Uterus (tissue), 4 donors: ENCODE results near the gene TIGAR. TPM values are rescaled to one million over a fixed set of nuclear protein-coding genes. Genes with fewer than 3 reads are reported as not detected.

Experiments
- DNase-seq, 2 donors: peaks; one replicate each; pipeline ENCODE4 v3.0.0-alpha.2; 2019 to 2020
- H3K27ac ChIP-seq, 2 donors: fragments of 200-600 bp; sonication (generic); 1 replicate in 1 of 2; 2 replicates in 1 of 2; pipeline ENCODE4 v1.5.1; 2016 to 2018
- H3K27me3 ChIP-seq, 2 donors: fragments of 200-600 bp; sonication (generic); one replicate each; pipeline ENCODE4 v1.5.1; 2018 to 2019; ENCODE audit warnings: control low read depth in 1 of 2
- H3K36me3 ChIP-seq, 2 donors: fragments of 200-600 bp; sonication (generic); one replicate each; pipeline ENCODE4 v1.5.1; 2019; ENCODE audit warnings: control low read depth in 1 of 2
- H3K4me1 ChIP-seq, 2 donors: fragments of 200-600 bp; sonication (generic); one replicate each; pipeline ENCODE4 v1.5.1; 2018 to 2019; ENCODE audit warnings: control low read depth in 1 of 2
- H3K4me3 ChIP-seq, 2 donors: fragments of 200-600 bp; sonication (generic); 1 replicate in 1 of 2; 2 replicates in 1 of 2; pipeline ENCODE4 v1.5.1; 2018 to 2019; ENCODE audit warnings: mild to moderate bottlenecking in 1 of 2
- H3K9me3 ChIP-seq, 2 donors: fragments of 200-600 bp; sonication (generic); one replicate each; pipeline ENCODE4 v1.5.1; 2019; ENCODE audit warnings: control low read depth in 1 of 2
- CTCF ChIP-seq, 4 experiments: fragments of 200-600 bp in 2 of 4; fragments of 450-650 bp in 2 of 4; sonication (generic) in 2 of 4; IDR thresholded peaks; one replicate each; pipeline ENCODE4 v1.5.1; 2016 to 2019; ENCODE audit warnings: antibody characterized with exemption in 4 of 4, mild to moderate bottlenecking in 2 of 4, moderate library complexity in 1 of 4
- POLR2A ChIP-seq, 2 donors: fragments of 450-650 bp; IDR thresholded peaks; one replicate each; pipeline ENCODE4 v1.6.1; 2016; ENCODE audit warnings: antibody characterized with exemption in 2 of 2, mild to moderate bottlenecking in 1 of 2, moderate library complexity in 1 of 2
- intact Hi-C: fragments of 100-400 bp; cut with DNase I; formaldehyde crosslinking; loops from one replicate; pipeline ENCODE4 v1.15.1; 2023; ENCODE audit warnings: low total_unique reads
- total RNA-seq, 4 donors: library from RNA; depleted of rRNA in 3 of 4; stranded (reverse); fragments of >200 nt in 3 of 4; gene quantifications; one replicate each; pipeline versions ENCODE4 v1.1.0 to v1.2.4, GENCODE V29; 2014 to 2023
- donor health status: DM: yes; HTN: yes; CAD: no.

TIGAR gene
- total RNA-seq, 4 donors from 2014 or later = 0.26 to 10.6 (median 2.3) TPM

- DNase-seq = peak; percentile 91 to 94
- Histone ChIP-seq H3K36me3 (no peaks in the 10 kb centered on the region), H3K27ac (peak within 1 kb of the TSS; percentile 88 to 99), H3K9me3 (no peaks in the 10 kb centered on the region), H3K4me3 (peak within 1 kb of the TSS; percentile 47 to 91), H3K4me1 (peaks cover 8 to 20% of the 10 kb centered on the region in 2 donors), H3K27me3 (no peaks in the 10 kb centered on the region)
- intact Hi-C loops = loop anchor here (10.0 kb wide), 1 partner anchor 239 kb away; no protein-coding TSS in a partner anchor
- TF ChIP-seq POLR2A (IDR thresholded peaks at IDR 0.05) (peak; percentile 97 to 99), CTCF (IDR thresholded peaks at IDR 0.05) (peak in 1 of 4 experiments; percentile 3)
These were observed 47.2 kb upstream of the TIGAR start, which contains the start of gene CCND2 for GRCh38 chr12:4273652-4274395. Gene CCND2 (plus strand): TSS chr12:4273762. CDS start chr12:4274041, 279 bp downstream.

GRCh38 chr12:4274396-4275015, 46.5 kb upstream of the TIGAR start:
- Histone ChIP-seq H3K4me3 (peak overlapping the region; percentile 47 to 91), H3K4me1 (peaks cover 11 to 21% of the 10 kb centered on the region in 2 donors), H3K9me3 (no peaks in the 10 kb centered on the region), H3K27ac (peak overlapping the region; percentile 88 to 99), H3K27me3 (no peaks in the 10 kb centered on the region), H3K36me3 (no peaks in the 10 kb centered on the region)
- intact Hi-C loops = loop anchor here (10.0 kb wide), 1 partner anchor 240 kb away; no protein-coding TSS in a partner anchor
- no peak for TF ChIP-seq CTCF (IDR thresholded peaks at IDR 0.05)
- TF ChIP-seq POLR2A (IDR thresholded peaks at IDR 0.05) = no peak
- DNase-seq = peak in 1 of 2 donors; percentile 43

- DNase-seq = peak; percentile 36 to 41
These were observed 45.8 kb upstream of the TIGAR start for GRCh38 chr12:4275016-4275869.

GRCh38 chr12:4275870-4276301, 45.1 kb upstream of the TIGAR start:
- TF ChIP-seq POLR2A (IDR thresholded peaks at IDR 0.05) (no peak), CTCF (IDR thresholded peaks at IDR 0.05) (no peak)
- intact Hi-C loops = loop anchor here (10.0 kb wide), 1 partner anchor 241 kb away; no protein-coding TSS in a partner anchor
- peak; percentile 65 to 66 for DNase-seq

More at GRCh38 chr12:4275016-4275869, 45.8 kb upstream of the TIGAR start:
- peaks cover 18 to 21% of the 10 kb centered on the region in 2 donors for H3K4me1 ChIP-seq
- intact Hi-C loops = loop anchor here (10.0 kb wide), 1 partner anchor 240 kb away; no protein-coding TSS in a partner anchor
- no peaks in the 10 kb centered on the region for H3K9me3 ChIP-seq
- peak overlapping the region; percentile 47 to 91 for H3K4me3 ChIP-seq
- H3K27ac ChIP-seq = peak overlapping the region; percentile 88 to 99
- H3K36me3 ChIP-seq = no peaks in the 10 kb centered on the region
- TF ChIP-seq CTCF (IDR thresholded peaks at IDR 0.05) (no peak), POLR2A (IDR thresholded peaks at IDR 0.05) (peak in 1 of 2 donors; percentile 8)
- no peaks in the 10 kb centered on the region for H3K27me3 ChIP-seq

More at GRCh38 chr12:4275870-4276301, 45.1 kb upstream of the TIGAR start:
- peak overlapping the region; percentile 88 to 99 for H3K27ac ChIP-seq
- H3K36me3 ChIP-seq = no peaks in the 10 kb centered on the region
- H3K4me1 ChIP-seq = peaks cover 21 to 24% of the 10 kb centered on the region in 2 donors
- no peaks in the 10 kb centered on the region for H3K9me3 ChIP-seq
- H3K27me3 ChIP-seq = no peaks in the 10 kb centered on the region
- peak overlapping the region; percentile 47 to 91 for H3K4me3 ChIP-seq
